ENCODE results near the gene RNF123.

RNF123 gene

DNA sequence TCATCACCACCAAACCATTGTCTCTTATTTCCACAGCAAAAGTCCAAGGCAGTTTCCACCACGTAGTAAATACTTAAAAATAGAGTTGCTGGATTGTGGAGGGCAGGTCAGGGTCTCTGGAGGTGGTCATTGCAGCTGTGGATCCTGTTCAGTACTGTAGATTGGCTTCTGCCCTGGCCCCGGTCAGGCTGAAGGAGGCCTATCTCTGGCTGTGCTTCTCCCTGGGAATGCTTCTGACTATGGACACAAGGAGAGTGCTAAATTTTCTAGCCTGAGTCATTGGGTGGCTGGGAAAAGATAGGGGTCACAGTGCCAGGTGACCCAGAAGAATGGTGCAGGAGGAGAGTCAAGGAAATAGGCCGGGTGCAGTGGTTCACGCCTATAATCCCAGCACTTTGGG lies 60.7 kb downstream of the RNF123 start:
- no peak for DNase-seq (ENCODE audit: low spot score)

DNA sequence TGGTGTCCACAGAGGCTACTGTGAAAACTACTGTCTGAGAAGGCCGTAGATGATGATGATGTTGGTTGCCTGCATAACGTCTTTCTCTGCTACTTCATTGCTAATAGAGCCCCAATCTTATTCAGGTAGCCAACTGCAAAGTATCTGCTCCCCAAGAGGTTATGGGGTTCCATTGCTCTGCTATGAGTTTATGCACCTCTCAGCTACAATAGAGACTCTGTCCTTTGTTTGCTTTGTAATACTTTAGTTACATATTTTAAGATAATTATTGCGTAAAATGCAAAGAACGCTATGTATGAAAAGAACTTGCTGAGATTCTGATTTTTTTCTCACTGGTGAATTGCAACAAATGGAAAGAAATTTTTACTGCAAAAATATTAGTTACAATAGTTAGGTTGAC lies 62.1 kb downstream of the RNF123 start:
- DNase-seq (ENCODE audit: low spot score) = no peak

DNA sequence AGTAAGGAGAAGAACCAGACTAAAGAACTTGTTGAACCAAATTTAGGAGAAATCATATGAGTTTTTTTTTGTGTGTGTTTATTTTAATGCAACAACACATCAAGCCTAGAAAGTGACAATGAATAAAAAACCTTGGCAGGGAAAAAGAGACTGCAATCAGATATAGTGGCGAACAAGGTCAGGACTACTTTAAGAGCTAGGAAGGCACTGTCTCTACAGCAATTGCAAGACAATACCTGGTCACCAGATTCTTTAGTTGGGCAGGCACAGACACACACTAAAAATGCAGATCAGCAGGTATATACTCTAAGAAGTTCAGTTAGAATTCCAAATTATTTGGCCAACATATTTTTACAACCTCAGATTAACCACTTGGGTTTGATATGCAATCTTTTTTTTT lies 65.2 kb downstream of the RNF123 start:
- DNase-seq (ENCODE audit: low spot score) = no peak

DNA sequence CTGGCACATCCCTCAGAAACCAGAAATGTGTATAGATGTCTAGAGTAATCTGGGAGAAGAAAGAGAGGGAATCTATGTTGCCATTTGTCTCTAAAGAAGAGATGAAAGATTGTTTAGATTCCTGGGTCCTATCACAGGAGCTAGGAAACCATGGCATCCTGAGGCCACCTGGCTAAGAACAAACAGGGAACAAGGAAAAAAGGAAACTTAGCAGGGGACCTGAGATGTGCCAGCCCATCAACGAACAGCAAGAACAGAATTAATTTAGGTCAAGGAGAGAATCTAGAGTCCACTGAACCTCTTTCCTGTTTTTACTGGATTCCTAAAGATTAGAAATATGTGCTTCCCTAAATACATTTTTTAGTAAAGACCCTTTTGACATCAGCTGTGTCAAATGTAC lies 66.7 kb downstream of the RNF123 start:
- DNase-seq (ENCODE audit: low spot score) = no peak

DNA sequence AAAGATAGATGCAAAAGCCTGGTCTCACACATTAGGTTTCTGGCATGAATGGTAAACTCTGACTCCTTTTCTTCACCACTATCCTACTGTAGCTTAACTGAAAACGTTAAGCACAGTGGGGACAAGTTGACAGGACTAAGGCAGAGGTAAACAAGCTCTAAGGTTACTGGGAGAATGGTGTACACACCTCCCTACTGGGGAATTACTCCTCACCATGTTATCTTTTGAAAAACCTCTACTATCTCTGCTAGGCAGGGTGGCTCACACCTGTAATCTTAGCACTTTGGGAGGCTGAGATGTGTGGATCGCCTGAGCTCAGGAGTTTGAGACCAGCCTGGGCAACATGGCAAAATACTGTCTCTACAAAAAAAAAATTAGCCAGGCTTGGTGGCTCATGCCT lies 67.8 kb downstream of the RNF123 start:
- DNase-seq (ENCODE audit: low spot score) = no peak

DNA sequence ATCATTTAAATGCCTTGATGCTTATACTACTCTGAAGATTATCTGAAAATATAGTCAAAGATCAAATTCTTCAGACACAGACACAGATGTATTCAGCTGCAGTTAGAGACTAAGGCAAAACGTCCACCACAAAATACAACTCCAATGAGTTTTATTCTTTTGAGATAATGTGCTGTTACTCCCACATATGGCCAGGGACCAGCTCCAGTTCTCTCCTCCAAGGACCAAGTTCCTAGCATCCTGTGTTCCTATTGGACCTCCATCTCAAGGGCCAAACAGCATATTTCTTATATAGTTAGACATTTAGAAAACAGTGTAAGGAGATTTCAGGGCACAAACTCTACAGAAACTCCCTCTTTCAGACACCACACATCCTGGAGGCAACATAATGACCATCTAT lies 69.9 kb downstream of the RNF123 start:
- no peak for DNase-seq (ENCODE audit: low spot score)

DNA sequence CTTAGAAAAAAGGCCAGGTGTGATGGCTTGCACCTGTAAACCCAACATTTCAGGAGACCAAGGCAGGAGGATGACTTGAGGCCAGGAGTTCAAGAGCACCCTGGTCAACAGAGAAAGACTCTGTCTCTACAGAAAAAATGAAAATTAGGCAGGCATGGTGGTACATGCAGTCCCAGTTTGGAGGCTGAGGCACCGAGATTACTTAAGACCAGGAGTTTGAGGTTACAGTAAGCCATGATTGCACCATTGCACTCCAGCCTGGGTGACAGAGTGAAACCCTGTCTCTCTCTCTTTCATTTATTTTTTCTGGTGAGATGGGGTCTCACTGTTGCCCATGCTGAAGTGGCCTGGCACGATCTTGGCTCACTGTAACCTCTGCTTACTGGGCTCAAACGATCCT lies 72.3 kb downstream of the RNF123 start:
- DNase-seq (ENCODE audit: low spot score) = no peak

DNA sequence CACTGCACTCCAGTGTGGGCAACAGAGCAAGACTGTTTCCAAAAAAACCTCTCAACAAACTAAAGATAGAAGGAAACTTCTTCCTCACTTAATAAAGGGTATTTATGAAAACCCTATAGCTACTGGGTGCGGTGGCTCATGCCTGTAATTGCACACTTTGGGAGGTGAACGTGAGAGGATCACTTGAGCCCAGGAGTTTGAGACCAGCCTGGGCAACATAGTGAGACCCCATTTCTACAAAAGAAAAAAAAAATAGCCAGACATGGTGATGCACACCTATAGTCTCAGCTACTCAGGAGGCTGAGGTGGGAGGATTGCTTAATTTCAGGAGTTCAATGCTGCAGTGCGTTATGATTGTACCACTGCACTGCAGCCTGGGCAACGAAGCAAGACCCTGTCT lies 74.6 kb downstream of the RNF123 start:
- DNase-seq (ENCODE audit: low spot score) = no peak

DNA sequence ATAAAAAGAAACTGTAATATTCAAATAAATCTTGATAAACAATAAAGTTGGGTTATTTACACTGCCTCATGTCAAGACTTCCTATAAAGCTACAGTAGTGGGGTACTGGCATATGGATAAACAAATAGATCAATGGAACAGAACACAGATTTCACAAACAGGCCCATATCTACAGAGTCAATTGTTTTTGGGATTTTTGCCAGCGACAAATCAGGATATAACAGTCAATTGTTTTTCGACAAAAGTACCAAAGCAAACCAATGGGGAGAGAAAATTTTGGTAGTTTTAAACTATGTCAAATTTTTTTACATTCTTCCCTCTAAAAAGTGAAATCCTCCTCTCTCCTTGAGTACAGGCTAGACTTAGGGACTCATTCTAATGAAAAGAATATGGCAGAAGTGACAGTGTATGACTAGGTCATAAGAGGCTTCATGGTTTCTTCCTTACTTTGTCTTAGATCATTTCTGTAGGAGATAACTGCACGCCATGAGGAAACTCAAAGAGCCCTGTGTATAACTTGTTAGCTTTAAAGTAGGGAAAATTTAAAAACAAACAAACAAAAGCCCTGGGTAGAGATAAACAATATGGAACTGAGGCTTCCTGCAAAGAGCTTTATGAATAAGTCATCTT lies 80.0 kb downstream of the RNF123 start:
- DNase-seq (ENCODE audit: low spot score) = peak; percentile 41

DNA sequence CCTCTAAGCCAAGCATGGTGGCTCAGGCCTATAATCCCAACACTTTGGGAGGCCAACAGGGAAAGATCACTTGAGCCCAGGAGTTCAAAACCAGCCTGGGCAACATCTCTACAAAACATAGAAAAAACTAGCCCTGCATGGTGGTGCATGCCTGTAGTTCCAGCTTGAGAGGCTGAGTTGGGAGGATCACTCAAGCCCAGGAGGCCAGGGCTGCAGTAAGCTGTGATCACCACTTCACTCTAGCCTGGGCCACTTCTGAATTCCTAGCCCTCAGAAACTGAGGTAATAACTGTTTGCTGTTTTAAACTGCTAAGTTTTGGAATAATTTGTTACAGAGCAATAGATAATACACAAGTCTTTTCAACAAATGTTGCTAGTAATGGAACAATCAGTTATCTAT lies 80.6 kb downstream of the RNF123 start:
- no peak for DNase-seq (ENCODE audit: low spot score)

Data from AG08395 (cell line).